GM12878 (cell line): ENCODE data around the gene ARHGAP26. TPM values are rescaled to one million over a fixed set of nuclear protein-coding genes. Genes with fewer than 3 reads are reported as not detected.

Experiments used
- BCL11A ChIP-seq: IDR thresholded peaks from 2 replicates; pipeline ENCODE4 v1.6.1; 2011; ENCODE audit warnings: low read depth, low read length
- BMI1 ChIP-seq: fragments of 450-650 bp; IDR thresholded peaks from 2 replicates; pipeline ENCODE4 v1.6.1; 2016; ENCODE audit warnings: mild to moderate bottlenecking, moderate library complexity, borderline replicate concordance
- CHD4 ChIP-seq: fragments of 200-600 bp; sonication (generic); IDR thresholded peaks from 2 replicates; pipeline ENCODE4 v1.6.1; 2016; ENCODE audit warnings: mild to moderate bottlenecking
- ESRRA ChIP-seq: IDR thresholded peaks from 2 replicates; pipeline ENCODE4 v1.6.1; 2012; ENCODE audit warnings: mild to moderate bottlenecking, low read length, improper control_type of control experiment
- GATAD2B ChIP-seq: fragments of 450-650 bp; conservative IDR thresholded peaks from 2 replicates; pipeline ENCODE4 v1.6.1; 2017; ENCODE audit warnings: low read depth, mild to moderate bottlenecking, moderate library complexity
- IKZF2 ChIP-seq, 2 experiments: fragments of 450-650 bp; IDR thresholded peaks; 2 replicates each; pipeline ENCODE4 v1.6.1; 2017; ENCODE audit warnings: mild to moderate bottlenecking in 2 of 2, moderate library complexity in 2 of 2
- IRF4 ChIP-seq: IDR thresholded peaks from 2 replicates; pipeline ENCODE4 v1.6.1; 2011; ENCODE audit warnings: low read depth, low read length
- JUND ChIP-seq: IDR thresholded peaks from 2 replicates; pipeline ENCODE4 v1.6.1; 2012; ENCODE audit warnings: low read depth, mild to moderate bottlenecking, low read length, improper control_type of control experiment, moderate library complexity
- KAT2A ChIP-seq: conservative IDR thresholded peaks from 2 replicates; pipeline ENCODE4 v1.6.1; 2011; ENCODE audit warnings: low read depth, low read length; ENCODE audit not compliant: control insufficient read depth
- MTA2 ChIP-seq: fragments of 450-650 bp; IDR thresholded peaks from 2 replicates; pipeline ENCODE4 v1.6.1; 2016; ENCODE audit warnings: low read depth, mild to moderate bottlenecking, moderate library complexity
- NFIC ChIP-seq: IDR thresholded peaks from 2 replicates; pipeline ENCODE4 v1.6.1; 2012; ENCODE audit warnings: low read depth, mild to moderate bottlenecking, inconsistent platforms, low read length, moderate library complexity
- RCOR1 ChIP-seq: conservative IDR thresholded peaks from 2 replicates; pipeline ENCODE4 v1.6.1; 2012; ENCODE audit warnings: low read depth, low read length, improper control_type of control experiment
- TAF1 ChIP-seq: IDR thresholded peaks from 2 replicates; pipeline ENCODE4 v1.6.1; 2011; ENCODE audit warnings: mild to moderate bottlenecking, low read depth, low read length, borderline replicate concordance
- TCF12 ChIP-seq: IDR thresholded peaks from 2 replicates; pipeline ENCODE4 v1.6.1; 2011; ENCODE audit warnings: low read depth, mild to moderate bottlenecking, low read length
- TCF3 ChIP-seq: IDR thresholded peaks from 2 replicates; pipeline ENCODE4 v1.6.1; 2012; ENCODE audit warnings: low read depth, mild to moderate bottlenecking, low read length, borderline replicate concordance; ENCODE audit not compliant: insufficient read depth
- ZNF207 ChIP-seq: fragments of 450-650 bp; IDR thresholded peaks from 2 replicates; pipeline ENCODE4 v1.6.1; 2014; ENCODE audit warnings: antibody characterized with exemption, mild to moderate bottlenecking, borderline replicate concordance
- polyA plus RNA-seq, 11 experiments: library from polyadenylated mRNA; depleted of rRNA in 4 of 11; unstranded in 6 of 11; stranded (reverse) in 5 of 11; fragments of >200 nt; fragmentation: Nextera tagmentation in 4 of 11; fragmentation: Illumina TruSeq in 1 of 11; extraction: Ambion mirVana in 4 of 11; extraction: Trizol in 1 of 11; gene quantifications; 1 replicate in 1 of 11; 2 replicates in 10 of 11; pipeline versions ENCODE4 v1.2.1 to v1.2.3, GENCODE V29; 2011 to 2016; ENCODE audit warnings: inconsistent platforms in 2 of 11, missing spikeins in 2 of 11, low read depth in 1 of 11
- total RNA-seq, 4 experiments: library from RNA; depleted of rRNA in 3 of 4; stranded (reverse); fragments of >200 nt in 3 of 4; fragmentation: Illumina TruSeq in 1 of 4; extraction: Trizol in 1 of 4; gene quantifications; 2 replicates each; pipeline versions ENCODE4 v1.2.1 to v1.2.3, GENCODE V29; 2013 to 2021
- TF ChIP-seq, protein P1 (sequence below): IDR thresholded peaks from 2 replicates; pipeline ENCODE4 v1.6.1; 2011; ENCODE audit warnings: borderline replicate concordance, low read depth, mild to moderate bottlenecking, moderate library complexity, low read length; ENCODE audit not compliant: insufficient read depth, poor library complexity, severe bottlenecking
- TF ChIP-seq, protein P2 (sequence below): fragments of 450-650 bp; IDR thresholded peaks from 2 replicates; pipeline ENCODE4 v1.6.1; 2017; ENCODE audit warnings: mild to moderate bottlenecking, moderate library complexity
- TF ChIP-seq, protein P3 (sequence below): IDR thresholded peaks from 2 replicates; pipeline ENCODE4 v1.6.1; 2011; ENCODE audit warnings: borderline replicate concordance, low read depth, mild to moderate bottlenecking, moderate library complexity, mixed read lengths, low read length; ENCODE audit not compliant: insufficient read depth; ENCODE audit errors: extremely low read length

ARHGAP26 gene
- total and polyA plus RNA-seq, 10 of the 15 experiments (the other 5 are each of a cell fraction or from before 2014, with no cell fraction given) = 9.4 to 41.5 (median 19.3) TPM

DNA sequence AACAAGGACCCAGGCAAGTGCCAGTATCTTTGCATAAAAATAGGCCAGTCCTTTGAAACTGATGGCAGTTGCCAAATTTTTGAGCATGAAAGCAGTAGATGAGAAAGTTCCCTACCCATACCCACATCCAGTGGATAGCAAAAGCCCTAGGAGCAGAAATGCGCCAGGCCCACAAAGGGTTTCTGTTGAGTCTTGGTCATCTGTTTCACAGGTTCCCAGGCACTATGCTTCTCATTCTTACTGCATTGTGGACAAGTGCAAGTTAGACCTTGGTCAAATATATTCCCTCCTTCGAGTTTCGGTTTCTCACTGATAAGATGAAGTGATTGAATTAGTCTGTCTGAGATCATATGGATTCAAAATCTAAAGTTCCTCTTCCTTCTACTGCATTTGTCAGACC lies 481.0 kb downstream of the ARHGAP26 start (continued):
- TF ChIP-seq, protein P1, sequence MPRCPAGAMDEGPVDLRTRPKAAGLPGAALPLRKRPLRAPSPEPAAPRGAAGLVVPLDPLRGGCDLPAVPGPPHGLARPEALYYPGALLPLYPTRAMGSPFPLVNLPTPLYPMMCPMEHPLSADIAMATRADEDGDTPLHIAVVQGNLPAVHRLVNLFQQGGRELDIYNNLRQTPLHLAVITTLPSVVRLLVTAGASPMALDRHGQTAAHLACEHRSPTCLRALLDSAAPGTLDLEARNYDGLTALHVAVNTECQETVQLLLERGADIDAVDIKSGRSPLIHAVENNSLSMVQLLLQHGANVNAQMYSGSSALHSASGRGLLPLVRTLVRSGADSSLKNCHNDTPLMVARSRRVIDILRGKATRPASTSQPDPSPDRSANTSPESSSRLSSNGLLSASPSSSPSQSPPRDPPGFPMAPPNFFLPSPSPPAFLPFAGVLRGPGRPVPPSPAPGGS = peak; percentile 98
- no peak for TF ChIP-seq BMI1
- TF ChIP-seq ZNF207 = no peak
- no peak for TF ChIP-seq ESRRA
- TF ChIP-seq IKZF2 (IDR thresholded peaks at IDR 0.05) = peak; percentile 31 to 65; a peak in 3 of 4 replicates
- TF ChIP-seq NFIC = 0 out of 2 replicates have a peak, but pooled peaks have one; percentile 72
- TF ChIP-seq TCF3 = no peak
- TF ChIP-seq TCF12 = peak; percentile 55
- no peak for TF ChIP-seq RCOR1
- TF ChIP-seq, protein P2, sequence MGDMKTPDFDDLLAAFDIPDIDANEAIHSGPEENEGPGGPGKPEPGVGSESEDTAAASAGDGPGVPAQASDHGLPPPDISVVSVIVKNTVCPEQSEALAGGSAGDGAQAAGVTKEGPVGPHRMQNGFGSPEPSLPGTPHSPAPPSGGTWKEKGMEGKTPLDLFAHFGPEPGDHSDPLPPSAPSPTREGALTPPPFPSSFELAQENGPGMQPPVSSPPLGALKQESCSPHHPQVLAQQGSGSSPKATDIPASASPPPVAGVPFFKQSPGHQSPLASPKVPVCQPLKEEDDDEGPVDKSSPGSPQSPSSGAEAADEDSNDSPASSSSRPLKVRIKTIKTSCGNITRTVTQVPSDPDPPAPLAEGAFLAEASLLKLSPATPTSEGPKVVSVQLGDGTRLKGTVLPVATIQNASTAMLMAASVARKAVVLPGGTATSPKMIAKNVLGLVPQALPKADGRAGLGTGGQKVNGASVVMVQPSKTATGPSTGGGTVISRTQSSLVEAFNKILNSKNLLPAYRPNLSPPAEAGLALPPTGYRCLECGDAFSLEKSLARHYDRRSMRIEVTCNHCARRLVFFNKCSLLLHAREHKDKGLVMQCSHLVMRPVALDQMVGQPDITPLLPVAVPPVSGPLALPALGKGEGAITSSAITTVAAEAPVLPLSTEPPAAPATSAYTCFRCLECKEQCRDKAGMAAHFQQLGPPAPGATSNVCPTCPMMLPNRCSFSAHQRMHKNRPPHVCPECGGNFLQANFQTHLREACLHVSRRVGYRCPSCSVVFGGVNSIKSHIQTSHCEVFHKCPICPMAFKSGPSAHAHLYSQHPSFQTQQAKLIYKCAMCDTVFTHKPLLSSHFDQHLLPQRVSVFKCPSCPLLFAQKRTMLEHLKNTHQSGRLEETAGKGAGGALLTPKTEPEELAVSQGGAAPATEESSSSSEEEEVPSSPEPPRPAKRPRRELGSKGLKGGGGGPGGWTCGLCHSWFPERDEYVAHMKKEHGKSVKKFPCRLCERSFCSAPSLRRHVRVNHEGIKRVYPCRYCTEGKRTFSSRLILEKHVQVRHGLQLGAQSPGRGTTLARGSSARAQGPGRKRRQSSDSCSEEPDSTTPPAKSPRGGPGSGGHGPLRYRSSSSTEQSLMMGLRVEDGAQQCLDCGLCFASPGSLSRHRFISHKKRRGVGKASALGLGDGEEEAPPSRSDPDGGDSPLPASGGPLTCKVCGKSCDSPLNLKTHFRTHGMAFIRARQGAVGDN = 0 out of 2 replicates have a peak, but pooled peaks have one; percentile 15
- 0 out of 2 replicates have a peak, but pooled peaks have one; percentile 58 for TF ChIP-seq GATAD2B
- TF ChIP-seq BCL11A = peak; percentile 58; the same call in 1 of the 2 replicates
- TF ChIP-seq IRF4 = peak; percentile 68; the same call in 1 of the 2 replicates
- no peak for TF ChIP-seq CHD4
- no peak for TF ChIP-seq KAT2A
- TF ChIP-seq MTA2 = peak; percentile 26; the same call in 1 of the 2 replicates
- no peak for TF ChIP-seq TAF1
- no peak for TF ChIP-seq JUND
- TF ChIP-seq, protein P3, sequence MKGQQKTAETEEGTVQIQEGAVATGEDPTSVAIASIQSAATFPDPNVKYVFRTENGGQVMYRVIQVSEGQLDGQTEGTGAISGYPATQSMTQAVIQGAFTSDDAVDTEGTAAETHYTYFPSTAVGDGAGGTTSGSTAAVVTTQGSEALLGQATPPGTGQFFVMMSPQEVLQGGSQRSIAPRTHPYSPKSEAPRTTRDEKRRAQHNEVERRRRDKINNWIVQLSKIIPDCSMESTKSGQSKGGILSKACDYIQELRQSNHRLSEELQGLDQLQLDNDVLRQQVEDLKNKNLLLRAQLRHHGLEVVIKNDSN = no peak
